ENCODE data around the gene TM4SF5. TPM values are rescaled to one million over a fixed set of nuclear protein-coding genes. Genes with fewer than 3 reads are reported as not detected.

Gene TM4SF5
- polyA plus RNA-seq, 1 of the 3 experiments (the other 2 are of a cell fraction): not detected

GRCh38 chr17:4777969-4778760, 6.5 kb downstream of the TM4SF5 start:
- POLR2A ChIA-PET: no interaction called here
- 43% methylated on average over 9 of the region's 9 CpGs for WGBS (ENCODE audit: low lambda C conversion rate)
- Histone ChIP-seq H3K36me3 (replicated peaks in 1 of 2; ENCODE audit: control insufficient read depth in 1 of 2, insufficient read depth in 2 of 2, low read length in 1 of 2) (no peaks in the 10 kb centered on the region), H3K9me3 (no peaks in the 10 kb centered on the region), H3K4me2 (no peak overlapping the region), H3K4me3 (ENCODE audit: low read depth in 2 of 2, low read length in 1 of 2) (no peak overlapping the region), H2AFZ (ENCODE audit: low read depth) (no peak overlapping the region), H3K9ac (no peak overlapping the region), H3K79me2 (ENCODE audit: insufficient read depth) (no peaks in the 10 kb centered on the region), H3K27ac (ENCODE audit: low read depth in 2 of 2, low read length in 1 of 2) (no peak overlapping the region), H4K20me1 (ENCODE audit: insufficient read depth) (no peaks in the 10 kb centered on the region), H3K27me3 (ENCODE audit: insufficient read depth) (peaks cover 52% of the 10 kb centered on the region), H3K9me2 (no peaks in the 10 kb centered on the region), H3K4me1 (ENCODE audit: control insufficient read depth in 1 of 2, insufficient read depth in 2 of 2, low read depth in 1 of 2, low read length in 1 of 2) (no peaks in the 10 kb centered on the region), H3F3A (replicated peaks; ENCODE audit: insufficient read depth) (no peaks in the 10 kb centered on the region)
- no peak for TF ChIP-seq YY1 (IDR thresholded peaks at IDR 0.05; ENCODE audit: low read depth)
- TF ChIP-seq RAD21 (IDR thresholded peaks at IDR 0.05; ENCODE audit: low read length): no peak
- TF ChIP-seq TEAD4 (IDR thresholded peaks at IDR 0.05; ENCODE audit: borderline replicate concordance, insufficient read depth): no peak
- DNase-seq: no peak
- CTCF ChIA-PET: interaction anchor here (1.3 to 1.6 kb wide), 3 partner anchors 8 to 11 kb away, joined by 3 to 7 read pairs (median 6); partner anchors contain the start of genes GLTPD2 and VMO1

GRCh38 chr17:4780325-4780955, 8.8 kb downstream of the TM4SF5 start:
- H3F3A ChIP-seq (replicated peaks; ENCODE audit: insufficient read depth): no peaks in the 10 kb centered on the region
- H2AFZ ChIP-seq (ENCODE audit: low read depth): no peak overlapping the region
- ChIA-PET CTCF (interaction anchor here (0.6 to 10.5 kb wide), 5 partner anchors 10 to 600 kb away, joined by 4 to 235 read pairs (median 5); no protein-coding TSS in a partner anchor), POLR2A (no interaction called here)
- no peaks in the 10 kb centered on the region for H3K9me3 ChIP-seq
- H3K79me2 ChIP-seq (ENCODE audit: insufficient read depth): no peaks in the 10 kb centered on the region
- WGBS (ENCODE audit: low lambda C conversion rate): 65% methylated on average over 9 of the region's 11 CpGs
- DNase-seq: no peak
- TF ChIP-seq NRF1 (IDR thresholded peaks at IDR 0.05; ENCODE audit: low read depth, low read length): no peak
- TF ChIP-seq RAD21 (IDR thresholded peaks at IDR 0.05; ENCODE audit: low read length): no peak
- no peak for TF ChIP-seq FOXJ3 (CRISPR knock-in tag; IDR thresholded peaks at IDR 0.05)
- TF ChIP-seq REST (IDR thresholded peaks at IDR 0.05; ENCODE audit: low read depth, low read length): no peak
- TF ChIP-seq TAF1 (IDR thresholded peaks at IDR 0.05; ENCODE audit: borderline replicate concordance, low read depth, low read length): no peak
- TF ChIP-seq ELF1 (IDR thresholded peaks at IDR 0.05): no peak
- no peak for TF ChIP-seq MEF2A (IDR thresholded peaks at IDR 0.05; ENCODE audit: borderline replicate concordance, low read depth)
- TF ChIP-seq PBX3 (IDR thresholded peaks at IDR 0.05): no peak
- TF ChIP-seq MXI1 (IDR thresholded peaks at IDR 0.05; ENCODE audit: low read depth, low read length): no peak
- no peak for TF ChIP-seq SIN3A (IDR thresholded peaks at IDR 0.05; ENCODE audit: borderline replicate concordance, low read depth, low read length)
- TF ChIP-seq GABPA (IDR thresholded peaks at IDR 0.05; ENCODE audit: low read depth): no peak
- TF ChIP-seq RXRA (IDR thresholded peaks at IDR 0.05; ENCODE audit: borderline replicate concordance, low read depth): no peak
- no peak for TF ChIP-seq RFX5 (IDR thresholded peaks at IDR 0.05; ENCODE audit: low read length)
- no peak for TF ChIP-seq RCOR1 (IDR thresholded peaks at IDR 0.05; ENCODE audit: low read length)
- H3K9me2 ChIP-seq: no peaks in the 10 kb centered on the region
- no peak overlapping the region for H3K9ac ChIP-seq
- H3K27ac ChIP-seq (ENCODE audit: low read depth in 2 of 2, low read length in 1 of 2): no peak overlapping the region
- H3K4me1 ChIP-seq (ENCODE audit: control insufficient read depth in 1 of 2, insufficient read depth in 2 of 2, low read depth in 1 of 2, low read length in 1 of 2): no peaks in the 10 kb centered on the region; a peak in 1 of 4 replicates
- peaks cover 53% of the 10 kb centered on the region for H3K27me3 ChIP-seq (ENCODE audit: insufficient read depth)
- no peaks in the 10 kb centered on the region for H4K20me1 ChIP-seq (ENCODE audit: insufficient read depth)
- no peak overlapping the region for H3K4me2 ChIP-seq
- no peak overlapping the region for H3K4me3 ChIP-seq (ENCODE audit: low read depth in 2 of 2, low read length in 1 of 2)
- H3K36me3 ChIP-seq (replicated peaks in 1 of 2; ENCODE audit: control insufficient read depth in 1 of 2, insufficient read depth in 2 of 2, low read length in 1 of 2): no peaks in the 10 kb centered on the region

Data from SK-N-SH (cell line).